Measurements from ENCODE around the gene PCSK5.
"Not testable (repeated sequence)": the region's sequence is repeated elsewhere in the genome, so short reads cannot be mapped to it uniquely, and the experiment has no call there.

Gene PCSK5

GRCh38 chr9:76310991-76311390 is 420.5 kb downstream of the PCSK5 start:
- no peak for DNase-seq (ENCODE audit: low read depth in 2 of 2)

DNA sequence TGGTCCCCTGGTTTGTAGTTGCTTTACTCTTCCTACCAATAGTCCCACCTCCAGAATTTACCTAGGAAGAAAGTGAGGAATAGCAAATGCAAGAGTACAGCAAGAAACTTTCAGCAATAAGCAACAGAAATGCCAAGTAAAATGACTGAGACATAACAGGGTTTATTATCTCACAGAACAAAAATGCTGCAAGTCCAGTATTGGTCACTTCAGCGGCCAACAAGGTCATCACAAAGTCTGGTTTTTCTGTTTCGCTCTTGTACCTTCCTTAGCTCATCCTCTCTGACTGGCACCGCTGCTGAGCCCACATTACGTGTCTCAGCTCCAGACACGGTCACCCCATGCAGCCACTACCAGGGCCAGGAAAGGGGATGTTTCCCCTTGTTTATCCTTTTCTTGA is 421.1 kb downstream of the PCSK5 start:
- DNase-seq (ENCODE audit: low read depth in 2 of 2): no peak

DNA sequence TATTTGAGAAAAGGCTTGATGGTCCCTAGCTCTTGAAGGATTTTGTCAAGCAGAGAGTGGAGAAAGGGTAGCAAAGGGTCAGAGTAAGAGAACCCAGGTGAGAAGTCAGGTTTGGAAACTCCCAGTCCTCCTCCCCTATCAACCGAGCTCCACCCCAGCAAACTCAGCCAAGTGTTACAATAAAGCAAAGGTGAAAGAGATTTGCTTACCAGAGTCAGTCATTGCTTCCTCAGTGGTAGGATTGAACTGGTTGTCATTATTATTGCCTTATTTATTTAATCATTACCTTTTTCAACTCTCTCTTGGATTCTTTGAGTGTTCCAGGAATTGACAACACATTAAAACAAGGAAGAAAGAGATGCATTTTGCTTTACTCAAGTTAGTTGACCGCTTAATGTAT is 423.3 kb downstream of the PCSK5 start:
- DNase-seq (ENCODE audit: low read depth in 2 of 2): no peak

- no peak for DNase-seq (ENCODE audit: low read depth in 2 of 2)
Measured at GRCh38 chr9:76314321-76314720, 423.8 kb downstream of the PCSK5 start.

GRCh38 chr9:76316069-76316468 is 425.6 kb downstream of the PCSK5 start:
- no peak for DNase-seq (ENCODE audit: low read depth in 2 of 2)

GRCh38 chr9:76319466-76319865 is 429.0 kb downstream of the PCSK5 start:
- DNase-seq (ENCODE audit: low read depth in 2 of 2): not testable (repeated sequence)

DNA sequence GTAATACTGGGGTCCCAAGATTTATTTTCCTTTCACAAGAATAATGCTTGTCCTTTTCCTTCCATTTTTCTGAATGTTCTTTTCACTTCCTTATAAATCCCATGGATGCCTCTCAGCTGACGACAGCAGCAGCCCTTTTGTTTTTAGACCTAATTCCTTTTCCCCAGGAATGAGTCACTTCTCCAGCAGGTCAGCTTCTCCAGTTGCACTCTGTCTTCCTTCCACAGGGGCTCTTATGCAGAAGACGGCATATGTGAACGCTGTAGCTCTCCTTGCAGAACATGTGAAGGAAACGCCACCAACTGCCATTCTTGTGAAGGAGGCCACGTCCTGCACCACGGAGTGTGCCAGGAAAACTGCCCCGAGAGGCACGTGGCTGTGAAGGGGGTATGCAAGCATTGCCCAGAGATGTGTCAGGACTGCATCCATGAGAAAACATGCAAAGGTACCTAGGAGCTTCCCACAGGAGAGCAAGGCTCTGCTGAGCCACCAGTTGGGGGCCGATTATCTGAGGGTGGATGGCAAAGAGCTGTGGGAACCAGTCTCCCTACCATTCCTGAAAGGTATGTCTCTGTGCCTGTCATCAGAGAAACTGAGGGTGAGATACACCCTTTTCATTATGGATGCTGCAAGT is 430.8 kb downstream of the PCSK5 start:
- peak in 1 of 2 experiments; percentile 22 for DNase-seq (ENCODE audit: low read depth in 2 of 2)

DNA sequence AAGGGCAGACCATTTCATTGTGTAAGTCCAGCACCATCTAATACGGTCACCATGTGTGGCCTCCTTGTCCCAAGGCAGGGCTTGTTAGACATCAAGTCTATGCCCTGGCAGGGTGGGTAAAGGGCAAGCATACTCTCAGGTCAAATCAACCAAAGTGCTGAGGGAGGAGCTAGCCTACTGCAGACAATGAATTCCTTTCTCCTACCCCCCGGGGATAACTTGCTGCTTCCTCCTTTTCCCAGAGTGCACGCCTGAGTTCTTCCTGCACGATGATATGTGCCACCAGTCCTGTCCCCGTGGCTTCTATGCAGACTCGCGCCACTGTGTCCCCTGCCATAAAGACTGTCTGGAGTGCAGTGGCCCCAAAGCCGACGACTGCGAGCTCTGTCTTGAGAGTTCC is 432.3 kb downstream of the PCSK5 start:
- DNase-seq (ENCODE audit: low read depth in 2 of 2): no peak

- DNase-seq (ENCODE audit: low read depth in 2 of 2): no peak
Measured at GRCh38 chr9:76323490-76323889, 433.0 kb downstream of the PCSK5 start.

DNA sequence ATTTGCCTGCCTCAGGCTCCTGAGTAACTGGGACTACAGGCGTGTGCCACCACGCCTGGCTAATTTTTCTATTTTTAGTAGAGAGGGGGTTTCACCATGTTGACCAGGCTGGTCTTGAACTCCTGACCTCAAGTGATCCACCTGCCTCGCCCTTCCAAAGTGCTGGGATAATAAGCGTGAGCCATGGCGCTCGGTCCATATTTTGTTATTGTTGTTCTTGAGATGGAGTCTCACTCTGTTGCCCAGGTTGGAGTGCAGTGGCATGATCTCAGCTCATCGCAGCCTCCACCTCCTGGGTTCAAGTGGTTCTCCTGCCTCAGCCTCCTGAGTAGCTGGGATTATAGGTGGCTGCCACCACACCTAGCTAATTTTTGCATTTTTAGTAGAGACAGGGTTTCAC is 433.6 kb downstream of the PCSK5 start:
- not testable (repeated sequence) for DNase-seq (ENCODE audit: low read depth in 2 of 2)

DNA sequence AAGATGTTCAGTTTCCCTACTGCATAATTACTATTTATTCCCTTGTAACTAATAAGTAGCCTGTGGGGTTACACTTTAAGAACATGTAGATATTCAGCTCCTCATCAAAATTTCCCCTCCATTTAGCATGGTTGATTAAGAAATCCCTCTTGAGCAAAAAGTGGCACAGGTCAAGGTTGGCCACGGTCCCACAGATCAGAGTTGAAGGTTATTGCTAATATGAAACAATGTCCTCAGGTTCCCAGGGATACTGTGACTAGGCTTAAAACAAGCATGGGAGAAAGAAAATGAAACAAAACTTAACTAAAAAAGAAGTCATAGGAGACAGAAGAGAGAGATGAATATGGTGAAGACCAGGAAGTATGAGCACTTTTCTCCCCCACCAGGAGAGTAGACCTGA is 439.6 kb downstream of the PCSK5 start:
- no peak for DNase-seq (ENCODE audit: low read depth in 2 of 2)

DNA sequence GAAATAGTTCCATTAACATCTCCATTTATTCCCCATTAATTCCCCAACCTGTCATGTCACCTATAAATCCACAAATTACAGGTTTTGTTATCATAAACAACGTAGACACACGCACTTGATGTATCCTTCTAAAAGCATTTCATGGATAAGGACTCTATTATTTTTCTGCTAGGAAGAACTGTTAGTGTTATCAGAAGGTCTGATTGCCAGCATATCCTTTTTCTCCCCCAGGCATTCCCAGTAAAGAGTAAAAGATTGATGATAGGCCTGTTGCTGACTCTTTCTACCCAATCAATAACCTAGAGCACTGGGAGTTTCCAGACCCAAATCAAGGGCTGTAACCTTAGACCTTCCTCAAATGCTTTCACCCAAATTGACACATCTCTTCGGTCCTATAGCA is 442.9 kb downstream of the PCSK5 start:
- DNase-seq (ENCODE audit: low read depth in 2 of 2): no peak

GRCh38 chr9:76333964-76334363 is 443.5 kb downstream of the PCSK5 start:
- no peak for DNase-seq (ENCODE audit: low read depth in 2 of 2)

GRCh38 chr9:76336027-76336426 is 445.6 kb downstream of the PCSK5 start:
- DNase-seq (ENCODE audit: low read depth in 2 of 2): no peak

GRCh38 chr9:76338418-76338817 is 447.9 kb downstream of the PCSK5 start:
- DNase-seq (ENCODE audit: low read depth in 2 of 2): no peak

- no peak for DNase-seq (ENCODE audit: low read depth in 2 of 2)
Measured at GRCh38 chr9:76341616-76342015, 451.1 kb downstream of the PCSK5 start.

DNA sequence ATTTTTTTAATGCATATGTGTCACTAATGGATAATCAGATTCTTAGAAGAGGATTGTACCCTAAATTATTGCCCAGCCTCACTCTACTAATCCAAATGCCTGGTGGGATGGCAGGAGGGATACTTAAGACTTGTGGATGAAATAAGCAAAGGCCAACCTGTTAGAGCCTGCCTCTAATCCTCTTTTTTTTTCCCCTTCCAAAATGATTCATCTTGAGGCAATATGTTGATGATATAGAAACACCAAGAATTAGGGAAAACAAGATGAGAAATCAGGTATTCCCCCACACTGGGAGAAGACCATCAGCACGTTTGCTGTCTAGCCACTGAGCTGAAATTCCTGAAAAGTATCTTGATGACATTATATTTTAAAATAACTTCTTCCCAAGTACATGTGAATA is 451.7 kb downstream of the PCSK5 start:
- DNase-seq (ENCODE audit: low read depth in 2 of 2): no peak

DNA sequence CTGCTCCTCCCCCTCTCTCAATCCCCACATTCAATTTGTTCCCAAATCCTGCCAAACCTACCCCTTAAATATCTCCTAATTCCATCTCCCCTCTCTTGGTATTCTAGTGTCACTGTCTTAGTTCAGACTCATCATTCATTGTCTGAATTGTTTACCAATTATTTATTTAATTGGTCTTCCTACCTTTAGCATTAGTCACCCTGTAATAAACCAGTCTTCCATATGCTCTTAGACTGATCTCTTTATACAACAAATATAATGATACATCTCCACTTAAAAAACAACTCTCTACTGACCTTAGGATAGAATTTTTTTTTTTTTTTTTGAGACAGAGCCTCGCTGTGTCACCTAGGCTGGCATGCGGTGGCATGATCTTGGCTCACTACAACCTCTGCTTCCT is 452.4 kb downstream of the PCSK5 start:
- DNase-seq (ENCODE audit: low read depth in 2 of 2): no peak

DNA sequence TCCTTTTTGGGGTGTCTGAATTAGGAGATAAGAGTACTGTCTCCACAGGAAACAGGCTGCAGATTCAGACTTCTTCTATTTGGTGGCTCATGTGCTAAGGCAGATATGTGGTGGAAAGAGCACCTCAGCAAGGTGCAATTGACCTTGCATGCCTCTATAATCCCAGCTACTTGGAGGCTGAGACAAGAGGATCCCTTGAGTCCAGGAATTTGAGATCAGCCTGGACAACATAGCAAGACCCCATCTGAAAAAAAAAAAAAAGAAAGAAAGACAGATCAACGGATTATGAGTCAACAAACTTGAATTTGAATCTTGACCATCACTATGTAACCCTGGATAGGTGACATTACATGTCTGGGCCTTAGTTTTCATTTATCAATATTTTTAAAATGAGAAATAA is 459.4 kb downstream of the PCSK5 start:
- DNase-seq (ENCODE audit: low read depth in 2 of 2): no peak

DNA sequence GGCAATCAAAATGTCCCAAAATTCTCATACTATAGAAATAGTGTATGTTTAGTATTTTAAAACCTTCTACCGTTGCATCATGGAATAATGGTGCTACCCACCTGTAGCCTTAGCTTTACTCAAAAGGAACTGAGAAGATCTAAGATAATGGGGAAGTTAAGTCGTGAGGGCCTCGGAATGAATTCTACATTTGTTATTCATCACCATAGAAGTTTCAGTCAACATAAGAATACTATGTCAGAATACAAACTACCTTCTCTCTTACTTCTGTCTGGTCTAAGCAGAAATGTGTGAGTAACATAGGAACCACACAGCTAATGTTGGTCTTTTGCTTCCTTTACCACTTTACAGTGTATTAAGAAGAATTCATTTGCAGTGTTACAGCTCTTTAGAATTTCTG is 460.5 kb downstream of the PCSK5 start:
- DNase-seq (ENCODE audit: low read depth in 2 of 2): no peak

GRCh38 chr9:76352026-76352620 is 461.6 kb downstream of the PCSK5 start:
- DNase-seq (ENCODE audit: low read depth in 2 of 2): no peak

- no peak for DNase-seq (ENCODE audit: low read depth in 2 of 2)
Measured at GRCh38 chr9:76353280-76353679, 462.8 kb downstream of the PCSK5 start.

DNA sequence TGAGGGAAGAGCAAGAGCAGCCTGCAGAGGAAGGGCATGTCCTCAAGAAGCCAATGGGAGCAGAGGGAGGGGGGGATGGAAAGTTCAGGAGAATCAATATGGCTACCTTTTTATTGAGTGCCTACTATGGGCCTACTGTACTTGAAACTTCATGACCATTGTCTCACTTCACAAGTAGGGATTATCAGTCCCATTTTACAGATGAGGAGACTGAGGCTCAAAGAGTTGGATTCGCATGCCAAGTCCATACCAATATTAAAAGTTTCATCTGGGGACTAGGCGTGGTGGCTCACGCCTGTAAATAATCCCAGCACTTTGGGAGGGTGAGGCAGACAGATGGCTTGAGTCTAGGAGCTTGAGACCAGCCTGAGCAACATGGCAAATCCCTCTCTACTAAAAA is 463.7 kb downstream of the PCSK5 start:
- no peak for DNase-seq (ENCODE audit: low read depth in 2 of 2)

DNA sequence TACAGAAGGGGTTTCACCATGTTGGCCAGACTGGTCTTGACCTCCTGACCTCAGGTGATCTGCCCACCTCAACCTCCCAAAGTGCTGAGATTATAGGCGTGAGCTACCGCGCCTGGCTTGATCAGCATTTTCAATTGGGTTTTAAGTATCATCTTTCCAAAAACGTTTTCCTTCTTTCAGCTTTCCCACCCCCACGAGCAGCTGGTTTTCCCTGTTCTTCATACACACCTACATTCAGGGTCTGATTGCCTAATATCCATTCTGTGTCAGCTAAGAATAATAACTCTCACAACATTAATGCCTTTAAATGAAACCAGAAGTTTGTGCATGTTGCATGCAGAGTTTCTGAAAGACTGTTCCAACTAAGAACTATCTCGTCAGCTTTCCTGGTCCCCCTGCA is 465.4 kb downstream of the PCSK5 start:
- no peak for DNase-seq (ENCODE audit: low read depth in 2 of 2)
